GM12873 (cell line): Measurements from ENCODE around the gene ZFYVE9.

Experiments
- TF ChIP-seq, protein P1 (sequence below): IDR thresholded peaks from 2 replicates; pipeline ENCODE4 v1.5.1; 2012; ENCODE audit warnings: low read depth, mild to moderate bottlenecking, moderate library complexity, low read length, control low read depth; ENCODE audit not compliant: insufficient read depth; ENCODE audit errors: missing control alignments

Gene ZFYVE9

DNA sequence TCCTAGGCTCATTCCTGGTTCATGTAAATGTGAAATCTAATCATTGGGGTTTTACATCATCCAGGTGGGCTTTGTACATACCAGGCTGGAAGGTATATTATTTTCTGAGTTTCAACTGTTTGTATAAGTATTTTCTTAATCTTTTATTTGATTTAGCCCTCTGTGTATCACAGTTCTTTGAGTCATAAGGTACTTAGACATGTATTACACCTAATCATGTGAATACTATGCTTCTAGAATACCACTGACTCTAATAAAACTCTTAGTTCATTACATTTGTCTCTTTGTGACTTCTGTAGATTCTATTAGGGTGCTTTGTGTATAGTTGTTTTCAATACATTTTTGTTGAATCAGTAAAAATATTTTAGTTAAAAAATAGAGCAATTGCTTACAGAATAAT lies 92.8 kb downstream of the ZFYVE9 start:
- TF ChIP-seq, protein P1, sequence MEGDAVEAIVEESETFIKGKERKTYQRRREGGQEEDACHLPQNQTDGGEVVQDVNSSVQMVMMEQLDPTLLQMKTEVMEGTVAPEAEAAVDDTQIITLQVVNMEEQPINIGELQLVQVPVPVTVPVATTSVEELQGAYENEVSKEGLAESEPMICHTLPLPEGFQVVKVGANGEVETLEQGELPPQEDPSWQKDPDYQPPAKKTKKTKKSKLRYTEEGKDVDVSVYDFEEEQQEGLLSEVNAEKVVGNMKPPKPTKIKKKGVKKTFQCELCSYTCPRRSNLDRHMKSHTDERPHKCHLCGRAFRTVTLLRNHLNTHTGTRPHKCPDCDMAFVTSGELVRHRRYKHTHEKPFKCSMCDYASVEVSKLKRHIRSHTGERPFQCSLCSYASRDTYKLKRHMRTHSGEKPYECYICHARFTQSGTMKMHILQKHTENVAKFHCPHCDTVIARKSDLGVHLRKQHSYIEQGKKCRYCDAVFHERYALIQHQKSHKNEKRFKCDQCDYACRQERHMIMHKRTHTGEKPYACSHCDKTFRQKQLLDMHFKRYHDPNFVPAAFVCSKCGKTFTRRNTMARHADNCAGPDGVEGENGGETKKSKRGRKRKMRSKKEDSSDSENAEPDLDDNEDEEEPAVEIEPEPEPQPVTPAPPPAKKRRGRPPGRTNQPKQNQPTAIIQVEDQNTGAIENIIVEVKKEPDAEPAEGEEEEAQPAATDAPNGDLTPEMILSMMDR: no peak

DNA sequence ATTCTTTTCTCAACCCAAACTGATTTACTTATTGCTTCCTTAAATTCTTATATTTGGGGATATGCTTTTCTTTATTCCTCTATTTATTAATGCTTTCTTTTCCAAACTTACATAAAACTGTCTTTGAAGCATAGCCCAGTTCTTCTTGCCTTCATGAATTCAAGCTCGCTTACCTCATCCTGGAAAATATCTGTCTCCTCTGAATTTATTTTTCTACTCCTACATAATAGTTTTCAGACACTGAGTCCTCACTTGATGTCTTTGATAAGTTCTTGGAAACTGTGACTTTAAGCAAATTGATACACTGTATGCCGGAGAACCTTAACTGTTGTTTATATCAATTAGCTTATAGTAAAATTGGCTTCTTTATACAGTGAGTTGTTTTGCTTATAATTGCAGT lies 93.8 kb downstream of the ZFYVE9 start:
- TF ChIP-seq, protein P1: no peak

DNA sequence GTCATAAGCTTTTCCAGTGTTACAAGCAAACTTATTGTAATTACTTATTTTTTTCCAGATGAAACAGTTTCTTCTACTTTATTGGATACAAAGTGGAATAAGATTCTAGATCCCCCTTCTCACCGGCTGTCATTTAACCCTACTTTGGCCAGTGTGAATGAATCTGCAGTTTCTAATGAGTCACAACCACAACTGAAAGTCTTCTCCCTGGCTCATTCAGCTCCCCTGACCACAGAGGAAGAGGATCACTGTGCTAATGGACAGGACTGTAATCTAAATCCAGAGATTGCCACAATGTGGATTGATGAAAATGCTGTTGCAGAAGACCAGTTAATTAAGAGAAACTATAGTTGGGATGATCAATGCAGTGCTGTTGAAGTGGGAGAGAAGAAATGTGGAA lies 95.5 kb downstream of the ZFYVE9 start:
- TF ChIP-seq, protein P1: no peak

DNA sequence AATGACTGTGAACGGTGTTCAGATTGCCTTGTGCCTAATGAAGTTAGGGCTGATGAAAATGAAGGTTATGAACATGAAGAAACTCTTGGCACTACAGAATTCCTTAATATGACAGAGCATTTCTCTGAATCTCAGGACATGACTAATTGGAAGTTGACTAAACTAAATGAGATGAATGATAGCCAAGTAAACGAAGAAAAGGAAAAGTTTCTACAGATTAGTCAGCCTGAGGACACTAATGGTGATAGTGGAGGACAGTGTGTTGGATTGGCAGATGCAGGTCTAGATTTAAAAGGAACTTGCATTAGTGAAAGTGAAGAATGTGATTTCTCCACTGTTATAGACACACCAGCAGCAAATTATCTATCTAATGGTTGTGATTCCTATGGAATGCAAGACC lies 96.6 kb downstream of the ZFYVE9 start:
- TF ChIP-seq, protein P1: no peak

DNA sequence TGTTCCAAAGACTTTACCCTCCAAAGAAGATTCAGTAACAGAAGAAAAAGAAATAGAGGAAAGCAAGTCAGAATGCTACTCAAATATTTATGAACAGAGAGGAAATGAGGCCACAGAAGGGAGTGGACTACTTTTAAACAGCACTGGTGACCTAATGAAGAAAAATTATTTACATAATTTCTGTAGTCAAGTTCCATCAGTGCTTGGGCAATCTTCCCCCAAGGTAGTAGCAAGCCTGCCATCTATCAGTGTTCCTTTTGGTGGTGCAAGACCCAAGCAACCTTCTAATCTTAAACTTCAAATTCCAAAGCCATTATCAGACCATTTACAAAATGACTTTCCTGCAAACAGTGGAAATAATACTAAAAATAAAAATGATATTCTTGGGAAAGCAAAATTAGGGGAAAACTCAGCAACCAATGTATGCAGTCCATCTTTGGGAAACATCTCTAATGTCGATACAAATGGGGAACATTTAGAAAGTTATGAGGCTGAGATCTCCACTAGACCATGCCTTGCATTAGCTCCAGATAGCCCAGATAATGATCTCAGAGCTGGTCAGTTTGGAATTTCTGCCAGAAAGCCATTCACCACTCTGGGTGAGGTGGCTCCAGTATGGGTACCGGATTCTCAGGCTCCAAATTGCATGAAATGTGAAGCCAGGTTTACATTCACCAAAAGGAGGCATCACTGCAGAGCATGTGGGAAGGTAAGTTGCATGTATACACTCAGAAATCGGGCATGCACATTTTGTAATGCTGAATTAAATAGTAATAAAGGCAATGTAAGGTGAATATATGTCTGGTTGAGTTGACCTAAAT lies 97.2 kb downstream of the ZFYVE9 start:
- TF ChIP-seq, protein P1: no peak

DNA sequence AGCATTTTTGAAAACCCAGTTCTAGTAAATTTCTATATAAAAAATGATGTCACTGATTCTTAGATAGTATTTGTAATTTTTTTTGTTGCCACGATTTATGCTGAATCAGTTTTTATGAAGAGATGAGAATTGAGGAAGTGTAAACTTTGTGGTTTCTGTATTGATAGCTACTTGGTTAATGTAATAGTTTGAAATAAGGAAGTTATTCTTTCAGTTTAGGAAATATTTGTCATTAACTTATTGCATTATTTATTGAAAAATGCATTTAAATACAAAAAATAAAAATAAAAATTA lies 97.8 kb downstream of the ZFYVE9 start:
- TF ChIP-seq, protein P1: no peak

DNA sequence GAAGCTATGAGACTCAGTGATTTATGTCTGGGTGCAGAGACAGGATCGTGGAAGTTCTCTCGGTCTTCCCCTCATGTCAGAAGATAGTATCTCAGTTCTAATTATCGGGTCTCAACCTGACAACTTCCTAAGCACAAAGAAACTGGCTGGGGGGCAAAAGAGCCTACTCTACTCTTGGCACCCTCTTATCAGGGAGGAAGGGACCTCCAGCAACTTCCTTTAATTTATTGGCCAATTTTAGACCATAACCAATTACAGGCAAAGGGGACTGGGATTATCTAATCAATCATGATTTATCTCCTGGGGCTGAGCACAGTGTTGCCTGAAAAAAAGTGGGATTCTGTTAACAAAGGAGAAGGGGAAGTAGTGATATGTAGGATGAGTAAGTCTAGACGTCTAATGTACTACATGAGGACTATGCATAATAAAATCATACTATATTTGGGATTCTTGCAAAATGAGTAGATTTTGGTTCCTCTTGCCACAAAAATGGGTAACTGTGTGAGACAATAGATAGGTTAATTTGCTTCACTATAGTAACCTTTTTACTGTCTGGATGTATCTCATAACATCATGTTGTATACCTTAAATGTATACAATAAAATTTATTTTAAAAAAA lies 98.8 kb downstream of the ZFYVE9 start:
- TF ChIP-seq, protein P1: no peak
